SK-N-SH (cell line): ENCODE data around the gene SLAMF9. TPM values are rescaled to one million over a fixed set of nuclear protein-coding genes. Genes with fewer than 3 reads are reported as not detected.

Source experiments
- CTCF ChIA-PET: fragments of 300-600, 350-600 bp; formaldehyde crosslinking; extraction: SDS; loops from one replicate; lab custom pipeline; 2021; lab: Yijun Ruan, JAX
- POLR2A ChIA-PET: fragments of 350-600 bp; sonication (Branson Sonifier 250); formaldehyde crosslinking; extraction: SDS; loops from one replicate; lab custom pipeline; 2020; ENCODE audit warnings: antibody characterized with exemption, inconsistent platforms; lab: Yijun Ruan, JAX
- DNase-seq: peaks from one replicate; pipeline ENCODE4 v3.0.0; 2012
- H2AFZ ChIP-seq: fragments of 200-600 bp; sonication (generic); 2 replicates; pipeline ENCODE4 v1.8.1; 2016; ENCODE audit warnings: antibody characterized with exemption, mild to moderate bottlenecking, low read depth
- H3F3A ChIP-seq: fragments of 200-600 bp; sonication (generic); replicated peaks from 2 replicates; pipeline ENCODE3; 2016; ENCODE audit warnings: antibody characterized with exemption, mild to moderate bottlenecking; ENCODE audit not compliant: insufficient read depth
- H3K27ac ChIP-seq, 2 experiments: fragments of 200-500 bp in 1 of 2; fragments of 200-600 bp in 1 of 2; sonication (Bioruptor generic) in 1 of 2; sonication (generic), shearing (Covaris generic) in 1 of 2; 2 replicates each; pipeline versions ENCODE4 v1.5.1 to v1.6.1; 2014 to 2016; ENCODE audit warnings: low read depth in 2 of 2, inconsistent platforms in 1 of 2, low read length in 1 of 2, mild to moderate bottlenecking in 1 of 2, mixed read lengths in 1 of 2
- H3K27me3 ChIP-seq: fragments of 200-600 bp; sonication (generic), shearing (Covaris generic); 2 replicates; pipeline ENCODE4 v1.6.1; 2016; ENCODE audit warnings: mixed run types; ENCODE audit not compliant: insufficient read depth
- H3K36me3 ChIP-seq, 2 experiments: fragments of 200-500 bp in 1 of 2; fragments of 200-600 bp in 1 of 2; sonication (Bioruptor generic) in 1 of 2; sonication (generic) in 1 of 2; replicated peaks in 1 of 2; 2 replicates each; pipeline versions ENCODE3 to v1.5.1; 2014 to 2016; ENCODE audit warnings: low read length in 1 of 2, mild to moderate bottlenecking in 1 of 2; ENCODE audit not compliant: insufficient read depth in 2 of 2, control insufficient read depth in 1 of 2
- H3K4me1 ChIP-seq, 2 experiments: fragments of 200-500 bp in 1 of 2; fragments of 200-600 bp in 1 of 2; sonication (Bioruptor generic) in 1 of 2; sonication (generic), shearing (Covaris generic) in 1 of 2; 2 replicates each; pipeline versions ENCODE4 v1.5.1 to v1.6.1; 2014 to 2016; ENCODE audit warnings: low read depth in 1 of 2, low read length in 1 of 2, mixed run types in 1 of 2; ENCODE audit not compliant: insufficient read depth in 2 of 2, control insufficient read depth in 1 of 2
- H3K4me2 ChIP-seq: fragments of 200-600 bp; sonication (generic), shearing (Covaris generic); 2 replicates; pipeline ENCODE4 v1.6.1; 2017; ENCODE audit warnings: mixed run types
- H3K4me3 ChIP-seq, 2 experiments: fragments of 200-500 bp in 1 of 2; fragments of 200-600 bp in 1 of 2; sonication (Bioruptor generic) in 1 of 2; sonication (generic), shearing (Covaris generic) in 1 of 2; 2 replicates each; pipeline versions ENCODE4 v1.5.1 to v1.8.1; 2014 to 2016; ENCODE audit warnings: low read depth in 2 of 2, inconsistent platforms in 1 of 2, low read length in 1 of 2, mild to moderate bottlenecking in 1 of 2, mixed read lengths in 1 of 2, moderate library complexity in 1 of 2
- H3K79me2 ChIP-seq: fragments of 200-600 bp; sonication (generic); 2 replicates; pipeline ENCODE4 v1.8.1; 2017; ENCODE audit warnings: mild to moderate bottlenecking; ENCODE audit not compliant: insufficient read depth
- H3K9ac ChIP-seq: fragments of 200-600 bp; sonication (generic); 2 replicates; pipeline ENCODE4 v1.6.1; 2017; ENCODE audit warnings: mixed run types
- H3K9me2 ChIP-seq: fragments of 200-600 bp; sonication (generic); 2 replicates; pipeline ENCODE4 v1.6.1; 2017; ENCODE audit warnings: mixed run types
- H3K9me3 ChIP-seq: fragments of 200-600 bp; sonication (generic); 2 replicates; pipeline ENCODE4 v1.6.1; 2017; ENCODE audit warnings: mixed run types, mild to moderate bottlenecking, moderate library complexity
- H4K20me1 ChIP-seq: fragments of 200-600 bp; sonication (generic); 2 replicates; pipeline ENCODE4 v1.6.1; 2017; ENCODE audit warnings: mild to moderate bottlenecking, mixed run types; ENCODE audit not compliant: insufficient read depth
- CHD2 ChIP-seq: fragments of 150-350 bp; IDR thresholded peaks from 2 replicates; pipeline ENCODE4 v1.6.1; 2018; ENCODE audit warnings: low read length; ENCODE audit not compliant: partially characterized antibody
- EP300 ChIP-seq, 2 experiments: IDR thresholded peaks; 2 replicates each; pipeline versions ENCODE4 v1.4.0 to v1.6.1; 2012; ENCODE audit warnings: borderline replicate concordance in 1 of 2, low read depth in 1 of 2, low read length in 1 of 2
- FOSL2 ChIP-seq: IDR thresholded peaks from 2 replicates; pipeline ENCODE4 v1.4.0; 2012; ENCODE audit warnings: low read depth, mild to moderate bottlenecking, moderate library complexity, borderline replicate concordance
- GATA2 ChIP-seq: sonication (generic); formaldehyde crosslinking; IDR thresholded peaks from 2 replicates; pipeline ENCODE4 v1.5.0; 2020; ENCODE audit warnings: mild to moderate bottlenecking, missing genetic modification reagents
- MEF2A ChIP-seq: IDR thresholded peaks from 2 replicates; pipeline ENCODE4 v1.4.0; 2012; ENCODE audit warnings: low read depth, borderline replicate concordance
- MXI1 ChIP-seq: IDR thresholded peaks from 2 replicates; pipeline ENCODE4 v1.6.1; 2012; ENCODE audit warnings: mild to moderate bottlenecking, low read depth, low read length, improper control_type of control experiment
- NFIC ChIP-seq: IDR thresholded peaks from 2 replicates; pipeline ENCODE4 v1.4.0; 2012; ENCODE audit warnings: borderline replicate concordance
- NRF1 ChIP-seq: IDR thresholded peaks from 2 replicates; pipeline ENCODE4 v1.6.1; 2012; ENCODE audit warnings: low read depth, mild to moderate bottlenecking, low read length
- RAD21 ChIP-seq: IDR thresholded peaks from 2 replicates; pipeline ENCODE4 v1.6.1; 2012; ENCODE audit warnings: mild to moderate bottlenecking, low read length
- RCOR1 ChIP-seq: fragments of 150-350 bp; IDR thresholded peaks from 2 replicates; pipeline ENCODE4 v1.6.1; 2017; ENCODE audit warnings: antibody characterized with exemption, low read length
- RFX5 ChIP-seq: IDR thresholded peaks from 2 replicates; pipeline ENCODE4 v1.6.1; 2012; ENCODE audit warnings: mild to moderate bottlenecking, improper control_type of control experiment, low read length
- RXRA ChIP-seq: IDR thresholded peaks from 2 replicates; pipeline ENCODE4 v1.4.0; 2012; ENCODE audit warnings: low read depth, mild to moderate bottlenecking, borderline replicate concordance
- SIN3A ChIP-seq: IDR thresholded peaks from 2 replicates; pipeline ENCODE4 v1.6.1; 2012; ENCODE audit warnings: low read depth, mild to moderate bottlenecking, low read length, moderate library complexity, borderline replicate concordance
- TAF1 ChIP-seq: IDR thresholded peaks from 2 replicates; pipeline ENCODE4 v1.6.1; 2012; ENCODE audit warnings: low read depth, mild to moderate bottlenecking, low read length, moderate library complexity, borderline replicate concordance
- ZBTB33 ChIP-seq: IDR thresholded peaks from 2 replicates; pipeline ENCODE4 v1.4.0; 2012; ENCODE audit warnings: low read depth, borderline replicate concordance
- WGBS: methylation state at CpG from one replicate; pipeline ENCODE4 v1.1.6; 2017; ENCODE audit warnings: low lambda C conversion rate; 5-methylcytosine and 5-hydroxymethylcytosine counted together
- polyA plus RNA-seq, 3 experiments: library from polyadenylated mRNA; depleted of rRNA; stranded (reverse); fragments of >200 nt; gene quantifications; 2 replicates each; pipeline ENCODE4 v1.2.3, GENCODE V29; 2012
- TF ChIP-seq, protein P1 (sequence below): IDR thresholded peaks from 2 replicates; pipeline ENCODE4; 2012
- TF ChIP-seq, protein P2 (sequence below): fragments of 150-350 bp; IDR thresholded peaks from 2 replicates; pipeline ENCODE4 v1.6.1; 2016; ENCODE audit warnings: mild to moderate bottlenecking, low read depth, low read length
- TF ChIP-seq, protein P3 (sequence below): IDR thresholded peaks from 2 replicates; pipeline ENCODE4 v1.4.0; 2012; ENCODE audit warnings: low read depth, borderline replicate concordance
- TF ChIP-seq, protein P4 (sequence below): IDR thresholded peaks from 2 replicates; pipeline ENCODE4 v1.6.1; 2012; ENCODE audit warnings: mild to moderate bottlenecking, low read depth, low read length, moderate library complexity

SLAMF9 gene
- polyA plus RNA-seq, 1 of the 3 experiments (the other 2 are of a cell fraction): 0.12 TPM

- CTCF ChIA-PET: interaction anchor here (1.0 to 22.3 kb wide), 8 partner anchors 9 to 146 kb away, joined by 3 to 460 read pairs (median 3); no protein-coding TSS in a partner anchor
These were observed 14.9 kb downstream of the SLAMF9 start for GRCh38 chr1:159938905-159939677.

More at GRCh38 chr1:159938905-159939677, 14.9 kb downstream of the SLAMF9 start:
- Histone ChIP-seq H3K9ac (no peak overlapping the region), H3K4me2 (no peak overlapping the region), H3F3A (no peaks in the 10 kb centered on the region), H3K27me3 (no peaks in the 10 kb centered on the region), H3K79me2 (no peaks in the 10 kb centered on the region), H4K20me1 (no peaks in the 10 kb centered on the region), H3K4me1 (peaks cover 0 to 25% of the 10 kb centered on the region in 2 experiments; a peak in 1 of 4 replicates), H2AFZ (no peak overlapping the region), H3K4me3 (no peak overlapping the region), H3K9me3 (no peaks in the 10 kb centered on the region), H3K27ac (no peak overlapping the region), H3K36me3 (no peaks in the 10 kb centered on the region), H3K9me2 (no peaks in the 10 kb centered on the region)
- no peak for DNase-seq
- POLR2A ChIA-PET: no interaction called here
- TF ChIP-seq, protein P1, sequence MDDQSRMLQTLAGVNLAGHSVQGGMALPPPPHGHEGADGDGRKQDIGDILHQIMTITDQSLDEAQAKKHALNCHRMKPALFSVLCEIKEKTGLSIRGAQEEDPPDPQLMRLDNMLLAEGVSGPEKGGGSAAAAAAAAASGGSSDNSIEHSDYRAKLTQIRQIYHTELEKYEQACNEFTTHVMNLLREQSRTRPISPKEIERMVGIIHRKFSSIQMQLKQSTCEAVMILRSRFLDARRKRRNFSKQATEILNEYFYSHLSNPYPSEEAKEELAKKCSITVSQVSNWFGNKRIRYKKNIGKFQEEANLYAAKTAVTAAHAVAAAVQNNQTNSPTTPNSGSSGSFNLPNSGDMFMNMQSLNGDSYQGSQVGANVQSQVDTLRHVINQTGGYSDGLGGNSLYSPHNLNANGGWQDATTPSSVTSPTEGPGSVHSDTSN: no peak
- TF ChIP-seq FOSL2: no peak
- no peak for TF ChIP-seq RFX5
- TF ChIP-seq GATA2 (CRISPR knock-in tag): no peak
- no peak for TF ChIP-seq MEF2A
- TF ChIP-seq RAD21: no peak
- no peak for TF ChIP-seq NRF1
- TF ChIP-seq, protein P2, sequence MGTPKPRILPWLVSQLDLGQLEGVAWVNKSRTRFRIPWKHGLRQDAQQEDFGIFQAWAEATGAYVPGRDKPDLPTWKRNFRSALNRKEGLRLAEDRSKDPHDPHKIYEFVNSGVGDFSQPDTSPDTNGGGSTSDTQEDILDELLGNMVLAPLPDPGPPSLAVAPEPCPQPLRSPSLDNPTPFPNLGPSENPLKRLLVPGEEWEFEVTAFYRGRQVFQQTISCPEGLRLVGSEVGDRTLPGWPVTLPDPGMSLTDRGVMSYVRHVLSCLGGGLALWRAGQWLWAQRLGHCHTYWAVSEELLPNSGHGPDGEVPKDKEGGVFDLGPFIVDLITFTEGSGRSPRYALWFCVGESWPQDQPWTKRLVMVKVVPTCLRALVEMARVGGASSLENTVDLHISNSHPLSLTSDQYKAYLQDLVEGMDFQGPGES: no peak
- no peak for TF ChIP-seq RCOR1
- TF ChIP-seq, protein P3, sequence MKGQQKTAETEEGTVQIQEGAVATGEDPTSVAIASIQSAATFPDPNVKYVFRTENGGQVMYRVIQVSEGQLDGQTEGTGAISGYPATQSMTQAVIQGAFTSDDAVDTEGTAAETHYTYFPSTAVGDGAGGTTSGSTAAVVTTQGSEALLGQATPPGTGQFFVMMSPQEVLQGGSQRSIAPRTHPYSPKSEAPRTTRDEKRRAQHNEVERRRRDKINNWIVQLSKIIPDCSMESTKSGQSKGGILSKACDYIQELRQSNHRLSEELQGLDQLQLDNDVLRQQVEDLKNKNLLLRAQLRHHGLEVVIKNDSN: no peak
- TF ChIP-seq, protein P4, sequence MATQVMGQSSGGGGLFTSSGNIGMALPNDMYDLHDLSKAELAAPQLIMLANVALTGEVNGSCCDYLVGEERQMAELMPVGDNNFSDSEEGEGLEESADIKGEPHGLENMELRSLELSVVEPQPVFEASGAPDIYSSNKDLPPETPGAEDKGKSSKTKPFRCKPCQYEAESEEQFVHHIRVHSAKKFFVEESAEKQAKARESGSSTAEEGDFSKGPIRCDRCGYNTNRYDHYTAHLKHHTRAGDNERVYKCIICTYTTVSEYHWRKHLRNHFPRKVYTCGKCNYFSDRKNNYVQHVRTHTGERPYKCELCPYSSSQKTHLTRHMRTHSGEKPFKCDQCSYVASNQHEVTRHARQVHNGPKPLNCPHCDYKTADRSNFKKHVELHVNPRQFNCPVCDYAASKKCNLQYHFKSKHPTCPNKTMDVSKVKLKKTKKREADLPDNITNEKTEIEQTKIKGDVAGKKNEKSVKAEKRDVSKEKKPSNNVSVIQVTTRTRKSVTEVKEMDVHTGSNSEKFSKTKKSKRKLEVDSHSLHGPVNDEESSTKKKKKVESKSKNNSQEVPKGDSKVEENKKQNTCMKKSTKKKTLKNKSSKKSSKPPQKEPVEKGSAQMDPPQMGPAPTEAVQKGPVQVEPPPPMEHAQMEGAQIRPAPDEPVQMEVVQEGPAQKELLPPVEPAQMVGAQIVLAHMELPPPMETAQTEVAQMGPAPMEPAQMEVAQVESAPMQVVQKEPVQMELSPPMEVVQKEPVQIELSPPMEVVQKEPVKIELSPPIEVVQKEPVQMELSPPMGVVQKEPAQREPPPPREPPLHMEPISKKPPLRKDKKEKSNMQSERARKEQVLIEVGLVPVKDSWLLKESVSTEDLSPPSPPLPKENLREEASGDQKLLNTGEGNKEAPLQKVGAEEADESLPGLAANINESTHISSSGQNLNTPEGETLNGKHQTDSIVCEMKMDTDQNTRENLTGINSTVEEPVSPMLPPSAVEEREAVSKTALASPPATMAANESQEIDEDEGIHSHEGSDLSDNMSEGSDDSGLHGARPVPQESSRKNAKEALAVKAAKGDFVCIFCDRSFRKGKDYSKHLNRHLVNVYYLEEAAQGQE: no peak
- TF ChIP-seq TAF1: no peak
- TF ChIP-seq NFIC: no peak
- TF ChIP-seq ZBTB33: no peak
- TF ChIP-seq SIN3A: no peak
- no peak for TF ChIP-seq EP300 (IDR thresholded peaks at IDR 0.05; ENCODE audit: borderline replicate concordance in 1 of 2, low read depth in 1 of 2, low read length in 1 of 2)
- TF ChIP-seq CHD2: no peak
- TF ChIP-seq RXRA: no peak
- no peak for TF ChIP-seq MXI1
- 65% methylated on average over 6 of the region's 6 CpGs for WGBS
